ENCODE results near the gene ARHGAP18. TPM values are rescaled to one million over a fixed set of nuclear protein-coding genes. Genes with fewer than 3 reads are reported as not detected.

Gene ARHGAP18
- total and polyA plus RNA-seq, 8 donors, result 6.0 to 104 (median 30.2) TPM

GRCh38 chr6:129751384-129751783 is 41.4 kb upstream of the ARHGAP18 start:
- Histone ChIP-seq H3K27ac (no peak overlapping the region), H3K36me3 (no peaks in the 10 kb centered on the region), H3K9me3 (no peaks in the 10 kb centered on the region), H3K4me3 (no peak overlapping the region), H3K4me1 (peaks cover 5 to 44% (median 17%) of the 10 kb centered on the region in 4 donors), H3K27me3 (no peaks in the 10 kb centered on the region)
- intact Hi-C loops (cut with DNase I; ENCODE audit: low total_unique reads), result no loop called here
- TF ChIP-seq, protein P1, sequence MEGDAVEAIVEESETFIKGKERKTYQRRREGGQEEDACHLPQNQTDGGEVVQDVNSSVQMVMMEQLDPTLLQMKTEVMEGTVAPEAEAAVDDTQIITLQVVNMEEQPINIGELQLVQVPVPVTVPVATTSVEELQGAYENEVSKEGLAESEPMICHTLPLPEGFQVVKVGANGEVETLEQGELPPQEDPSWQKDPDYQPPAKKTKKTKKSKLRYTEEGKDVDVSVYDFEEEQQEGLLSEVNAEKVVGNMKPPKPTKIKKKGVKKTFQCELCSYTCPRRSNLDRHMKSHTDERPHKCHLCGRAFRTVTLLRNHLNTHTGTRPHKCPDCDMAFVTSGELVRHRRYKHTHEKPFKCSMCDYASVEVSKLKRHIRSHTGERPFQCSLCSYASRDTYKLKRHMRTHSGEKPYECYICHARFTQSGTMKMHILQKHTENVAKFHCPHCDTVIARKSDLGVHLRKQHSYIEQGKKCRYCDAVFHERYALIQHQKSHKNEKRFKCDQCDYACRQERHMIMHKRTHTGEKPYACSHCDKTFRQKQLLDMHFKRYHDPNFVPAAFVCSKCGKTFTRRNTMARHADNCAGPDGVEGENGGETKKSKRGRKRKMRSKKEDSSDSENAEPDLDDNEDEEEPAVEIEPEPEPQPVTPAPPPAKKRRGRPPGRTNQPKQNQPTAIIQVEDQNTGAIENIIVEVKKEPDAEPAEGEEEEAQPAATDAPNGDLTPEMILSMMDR (IDR thresholded peaks at IDR 0.05), result no peak
- TF ChIP-seq POLR2A (IDR thresholded peaks at IDR 0.05), result no peak
- WGBS, 5 donors, result 57 to 77% (median 66%) methylated on average over 1 of the region's 1 CpG
- no peak for DNase-seq

DNA sequence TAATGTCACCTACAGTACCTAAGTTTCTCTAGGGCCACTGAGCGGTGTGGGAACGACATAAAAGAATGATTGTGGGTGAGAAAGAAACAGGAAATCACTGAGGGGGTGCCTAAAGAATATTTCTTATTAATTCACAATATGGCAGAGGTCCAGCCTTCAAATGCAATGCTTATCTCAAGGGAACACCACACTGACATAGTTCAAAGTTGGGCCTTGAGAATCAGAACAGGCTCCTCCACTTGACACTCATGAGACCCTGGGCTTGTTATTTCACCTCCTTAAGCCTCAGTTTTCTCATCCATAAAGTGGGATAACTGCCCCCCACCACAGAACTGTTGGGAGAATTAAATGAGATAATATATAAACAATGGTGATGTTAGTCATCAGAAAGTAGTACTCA is 40.4 kb upstream of the ARHGAP18 start:
- intact Hi-C loops (cut with DNase I; ENCODE audit: low total_unique reads), result no loop called here
- Histone ChIP-seq H3K4me3 (no peak overlapping the region), H3K9me3 (no peaks in the 10 kb centered on the region), H3K4me1 (peaks cover 5 to 44% (median 17%) of the 10 kb centered on the region in 4 donors), H3K27me3 (no peaks in the 10 kb centered on the region), H3K36me3 (no peaks in the 10 kb centered on the region), H3K27ac (peak overlapping the region in 2 of 5 donors; percentile 50 to 66)
- DNase-seq, result no peak
- WGBS, 5 donors, result 49 to 63% (median 59%) methylated on average over 2 of the region's 2 CpGs
- TF ChIP-seq, protein P1 (IDR thresholded peaks at IDR 0.05), result no peak
- TF ChIP-seq EP300 (IDR thresholded peaks at IDR 0.05) (no peak), POLR2AphosphoS5 (IDR thresholded peaks at IDR 0.05) (no peak), POLR2A (IDR thresholded peaks at IDR 0.05) (no peak)

DNA sequence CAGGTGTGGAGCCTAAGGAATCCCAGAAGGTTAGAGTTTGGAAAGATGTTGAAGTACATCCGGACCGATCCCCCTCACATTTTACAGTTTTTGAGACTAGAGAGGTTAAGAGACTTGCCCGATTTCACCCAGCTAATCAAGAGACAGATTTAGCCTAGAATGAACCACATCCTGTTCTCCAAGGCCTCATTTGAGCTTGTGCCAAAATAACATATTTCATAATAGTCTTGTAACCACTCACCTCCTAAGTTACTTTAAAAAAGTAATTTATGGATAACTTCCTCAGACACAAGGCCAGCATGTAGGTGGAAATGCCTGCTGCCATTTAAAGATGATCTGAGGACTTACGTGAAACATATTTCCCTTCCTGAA is 39.8 kb upstream of the ARHGAP18 start:
- 49 to 59% (median 51%) methylated on average over 4 of the region's 4 CpGs for WGBS, 5 donors
- H3K4me1 ChIP-seq, result peaks cover 5 to 44% (median 17%) of the 10 kb centered on the region in 4 donors
- no peaks in the 10 kb centered on the region for H3K36me3 ChIP-seq
- no peak for TF ChIP-seq EP300 (IDR thresholded peaks at IDR 0.05)
- intact Hi-C loops (cut with DNase I; ENCODE audit: low total_unique reads), result no loop called here
- no peak overlapping the region for H3K4me3 ChIP-seq
- H3K9me3 ChIP-seq, result no peaks in the 10 kb centered on the region
- no peaks in the 10 kb centered on the region for H3K27me3 ChIP-seq
- DNase-seq, result peak in 1 of 2 donors; percentile 45
- peak overlapping the region in 4 of 5 donors; percentile 18 to 66 (median 41) for H3K27ac ChIP-seq

- Histone ChIP-seq H3K4me1 (peaks cover 5 to 44% (median 17%) of the 10 kb centered on the region in 4 donors), H3K9me3 (no peaks in the 10 kb centered on the region), H3K27me3 (no peaks in the 10 kb centered on the region), H3K4me3 (no peak overlapping the region), H3K36me3 (no peaks in the 10 kb centered on the region), H3K27ac (peak overlapping the region in 4 of 5 donors; percentile 18 to 66 (median 41))
- intact Hi-C loops (cut with DNase I; ENCODE audit: low total_unique reads), result no loop called here
- 71 to 81% (median 79%) methylated on average over 7 of the region's 7 CpGs for WGBS, 5 donors
- no peak for TF ChIP-seq POLR2A (IDR thresholded peaks at IDR 0.05)
- TF ChIP-seq, protein P1 (IDR thresholded peaks at IDR 0.05), result no peak
- TF ChIP-seq POLR2AphosphoS5 (IDR thresholded peaks at IDR 0.05), result no peak
- TF ChIP-seq EP300 (IDR thresholded peaks at IDR 0.05), result no peak
- no peak for DNase-seq
These were observed 39.1 kb upstream of the ARHGAP18 start for GRCh38 chr6:129748901-129749748.
